Right ventricle myocardium superior (tissue), 1 donor: ENCODE results near the gene PDLIM5. TPM values are rescaled to one million over a fixed set of nuclear protein-coding genes. Genes with fewer than 3 reads are reported as not detected.
"Not testable (repeated sequence)": the region's sequence is repeated elsewhere in the genome, so short reads cannot be mapped to it uniquely, and the experiment has no call there.

Source experiments
- ATAC-seq: fragments of 200-7000 bp; cut with Tn5 transposase; one replicate; pipeline ENCODE4 v1.9.1; 2020; ENCODE audit warnings: mild to moderate bottlenecking; ENCODE audit not compliant: poor library complexity
- DNase-seq: peaks from one replicate; pipeline ENCODE4 v3.0.0-alpha.2; 2020
- intact Hi-C: fragments of 100-400 bp; cut with DNase I; formaldehyde crosslinking; loops from one replicate; pipeline ENCODE4 v1.11.2; 2022
- long read RNA-seq: library from polyadenylated mRNA; unstranded; transcript quantifications from one replicate; pipeline ENCODE4 v2.0.0, GENCODE V29; 2021
- total RNA-seq: library from RNA; stranded (reverse); fragmentation: NEBNext Ultra II Directional; extraction: Animal tissue kit (Norgen Biotek cat#: 25700); gene quantifications from one replicate; pipeline ENCODE4 v1.2.1, GENCODE V29; 2021
- donor health status: DM: no; HTN: yes; CAD: no; lungs with severe emphysema.

The PDLIM5 gene, protein sequence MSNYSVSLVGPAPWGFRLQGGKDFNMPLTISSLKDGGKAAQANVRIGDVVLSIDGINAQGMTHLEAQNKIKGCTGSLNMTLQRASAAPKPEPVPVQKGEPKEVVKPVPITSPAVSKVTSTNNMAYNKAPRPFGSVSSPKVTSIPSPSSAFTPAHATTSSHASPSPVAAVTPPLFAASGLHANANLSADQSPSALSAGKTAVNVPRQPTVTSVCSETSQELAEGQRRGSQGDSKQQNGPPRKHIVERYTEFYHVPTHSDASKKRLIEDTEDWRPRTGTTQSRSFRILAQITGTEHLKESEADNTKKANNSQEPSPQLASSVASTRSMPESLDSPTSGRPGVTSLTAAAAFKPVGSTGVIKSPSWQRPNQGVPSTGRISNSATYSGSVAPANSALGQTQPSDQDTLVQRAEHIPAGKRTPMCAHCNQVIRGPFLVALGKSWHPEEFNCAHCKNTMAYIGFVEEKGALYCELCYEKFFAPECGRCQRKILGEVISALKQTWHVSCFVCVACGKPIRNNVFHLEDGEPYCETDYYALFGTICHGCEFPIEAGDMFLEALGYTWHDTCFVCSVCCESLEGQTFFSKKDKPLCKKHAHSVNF
- 979 TPM for total RNA-seq
- long read RNA-seq, full-length matches to known transcripts: 18 of 1,276 reads
- long read RNA-seq, partial matches to known transcripts: 79 of 1,276 reads
- long read RNA-seq, other reads (novel, unspliced or antisense): 1,179 of 1,276 reads

DNA sequence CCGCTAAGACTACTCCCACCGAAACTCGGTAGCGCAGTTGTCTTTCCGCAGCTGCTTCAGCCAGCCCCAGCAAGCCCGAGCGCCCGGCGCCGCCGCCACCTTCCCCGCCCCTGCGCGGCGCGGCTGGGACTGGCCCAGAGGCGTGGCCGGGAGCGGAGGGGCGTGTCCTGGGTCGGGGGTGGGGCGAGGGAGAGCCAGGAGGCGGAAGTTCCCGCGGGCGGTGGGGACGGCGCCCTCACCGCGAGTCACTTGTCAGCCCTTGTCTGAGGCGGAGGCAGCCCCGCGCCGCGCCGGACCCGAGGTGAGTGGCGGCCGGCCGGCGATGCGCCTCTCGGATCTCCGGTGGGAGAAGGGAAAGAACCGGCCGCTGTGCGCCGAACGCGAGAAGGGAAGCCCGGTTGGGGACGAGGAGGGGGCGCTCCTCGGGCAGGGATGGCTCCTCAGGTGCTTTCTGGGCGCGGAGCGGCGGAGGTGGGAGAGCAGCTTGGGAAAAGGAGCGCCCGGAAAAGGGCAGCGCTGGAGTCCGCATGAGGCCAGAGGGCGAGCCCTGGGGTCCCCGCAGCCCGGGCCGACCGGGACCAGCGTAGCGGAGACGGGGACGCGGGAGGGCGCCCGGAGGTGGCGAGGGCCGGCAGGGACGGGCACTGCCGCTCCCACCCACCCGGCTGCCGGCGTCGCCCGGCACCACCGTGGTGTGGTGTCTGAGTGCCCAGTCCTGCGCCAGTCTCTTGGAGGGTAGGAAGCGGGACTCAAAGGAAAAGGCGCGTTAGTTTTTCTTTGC lies at the start of gene PDLIM5:
Gene PDLIM5, plus strand, starts transcription at position 248 of the 781 bp plus-strand sequence. CDS start 3,347 bp downstream, outside the sequence.
- DNase-seq (peak; percentile 94), ATAC-seq (peak; percentile 94)
- intact Hi-C loops: loop anchor here (2.0 to 10.0 kb wide), 3 partner anchors 43 to 113 kb away; no protein-coding TSS in a partner anchor

DNA sequence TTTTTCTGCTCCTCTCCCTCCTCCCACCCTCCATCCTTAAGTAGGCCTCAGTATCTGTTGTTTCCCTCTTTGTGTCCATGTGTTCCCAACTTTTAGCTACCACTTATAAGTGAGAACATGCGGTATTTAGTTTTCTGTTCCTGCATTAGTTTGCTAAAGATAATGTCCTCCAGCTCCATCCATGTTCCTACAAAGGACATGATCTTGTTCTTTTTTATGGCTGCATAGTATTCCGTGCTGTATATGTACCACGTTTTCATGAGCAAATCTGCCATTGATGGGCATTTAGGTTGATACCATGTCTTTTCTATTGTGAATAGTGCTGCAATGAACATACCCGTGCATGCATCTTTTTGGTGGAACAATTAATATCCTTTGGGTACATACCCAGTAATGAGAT lies 49.3 kb upstream of the PDLIM5 start:
- intact Hi-C loops, DNase-seq, ATAC-seq: not testable (repeated sequence)

DNA sequence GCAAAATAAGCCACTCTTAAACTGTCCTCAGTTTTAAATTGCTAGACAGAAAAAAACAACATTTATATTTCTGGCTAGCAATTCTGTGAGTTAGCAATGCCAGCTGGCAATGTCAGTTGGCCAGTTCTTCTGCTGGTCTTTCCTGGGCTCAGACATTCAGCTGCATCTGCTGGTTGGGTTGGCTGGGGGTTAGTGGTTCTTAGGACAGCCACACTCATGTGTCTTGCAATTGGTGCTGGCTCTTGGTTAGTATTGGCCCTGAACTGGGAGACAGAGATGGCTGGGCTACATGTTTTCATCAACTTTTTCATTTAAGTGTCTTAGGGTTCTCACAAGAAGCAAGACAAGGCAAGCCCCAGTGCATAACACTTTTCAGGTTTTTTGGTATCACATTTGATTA lies 48.0 kb upstream of the PDLIM5 start:
- DNase-seq (peak; percentile 54), ATAC-seq (peak; percentile 16)
- intact Hi-C loops: no loop called here

DNA sequence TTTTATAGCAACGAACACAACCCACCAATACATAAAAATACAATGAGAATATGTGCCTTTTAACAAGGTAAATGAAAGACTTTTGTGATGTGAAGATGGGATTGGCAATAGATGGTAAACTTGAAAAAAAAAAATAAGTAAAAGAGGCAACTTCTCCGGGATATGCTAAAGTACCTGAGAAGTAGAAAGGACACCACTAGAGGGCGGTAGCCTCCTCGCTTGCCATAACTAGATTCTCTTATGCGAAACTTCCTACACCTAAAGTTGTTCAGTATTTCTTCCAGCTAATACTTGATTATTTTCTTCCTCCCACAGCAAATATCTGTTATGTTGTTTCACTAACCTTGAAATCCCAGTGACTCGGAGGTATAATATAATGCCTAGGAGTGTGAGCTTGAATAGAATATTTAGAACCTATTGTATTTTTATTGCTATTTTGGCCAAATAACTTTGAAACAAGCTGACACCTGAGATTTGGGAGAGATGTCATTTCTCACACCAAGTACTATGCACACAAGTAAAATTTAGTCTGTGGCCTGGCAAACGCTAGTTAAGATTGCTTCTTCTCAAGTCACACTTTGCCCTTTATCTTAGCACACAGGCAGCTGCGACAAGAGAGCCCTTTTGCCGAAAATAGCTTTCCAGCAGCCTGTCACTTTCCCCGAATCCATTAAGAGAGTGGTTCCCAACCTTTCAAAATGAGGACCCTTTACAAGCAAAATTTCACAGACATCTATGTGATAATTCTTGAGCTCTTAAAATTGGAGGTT lies 44.9 kb upstream of the PDLIM5 start:
- intact Hi-C loops: loop anchor here (5.0 kb wide), 1 partner anchor 190 kb away; no protein-coding TSS in a partner anchor
- ATAC-seq (peak; percentile 56), DNase-seq (peak; percentile 69)

DNA sequence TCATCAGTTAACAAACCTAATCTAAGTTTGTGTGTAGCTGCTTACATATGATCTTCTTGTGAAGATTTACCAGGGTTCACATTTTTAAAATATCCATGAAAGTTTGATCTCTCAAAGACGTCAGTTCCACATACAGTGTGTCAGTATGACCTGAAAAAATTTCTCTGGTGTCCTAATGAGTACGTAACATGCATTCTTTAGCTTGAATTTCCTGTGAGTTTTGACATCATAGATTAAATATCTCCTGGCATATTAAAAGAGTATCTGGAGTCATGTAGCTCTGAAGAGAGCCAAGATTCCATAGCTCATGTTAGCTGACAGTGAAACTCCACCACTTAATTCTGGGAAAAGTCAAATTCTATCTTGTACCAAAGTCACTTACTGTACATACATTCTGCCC lies 43.9 kb upstream of the PDLIM5 start:
- DNase-seq (no peak), ATAC-seq (peak; percentile 32)
- intact Hi-C loops: loop anchor here (2.0 to 5.0 kb wide), 2 partner anchors 45 to 189 kb away; no protein-coding TSS in a partner anchor

DNA sequence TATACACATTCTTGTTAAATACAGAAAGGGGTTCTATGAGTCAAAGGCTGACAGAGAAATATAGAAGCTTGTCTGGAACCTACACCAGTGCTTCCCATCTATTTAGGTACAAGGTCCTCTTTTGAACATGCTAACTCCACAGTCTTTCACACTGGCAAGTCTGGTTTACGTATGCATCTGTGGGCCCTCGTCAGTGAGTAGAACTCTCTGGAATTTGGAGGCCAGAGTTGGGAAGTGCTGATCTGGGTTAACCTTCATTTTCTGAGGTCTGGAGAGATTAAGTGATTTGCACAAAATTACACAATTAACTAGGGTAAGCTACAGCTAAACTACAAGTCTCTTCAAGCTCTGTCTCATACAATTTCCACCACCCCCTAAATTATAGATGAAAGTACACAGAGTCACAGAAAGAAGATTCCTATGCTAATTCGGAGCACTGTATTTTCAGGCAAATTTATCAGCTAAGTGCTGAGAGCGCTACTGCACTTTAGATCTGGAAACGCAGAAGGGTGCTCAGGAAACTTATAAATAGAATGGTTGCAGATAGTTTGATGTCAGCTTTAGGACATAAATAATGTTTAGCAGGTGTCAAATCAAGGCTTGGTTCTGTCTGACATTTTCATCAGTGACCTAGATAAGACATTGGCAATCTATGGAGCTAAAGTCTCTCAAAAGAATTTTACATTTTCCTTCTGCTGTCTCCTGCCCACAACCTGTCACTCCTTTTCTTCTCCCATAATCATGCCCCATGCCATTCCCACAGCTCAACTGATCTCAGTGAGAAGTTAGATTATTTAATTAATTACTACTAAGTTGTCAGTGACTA lies 43.0 kb upstream of the PDLIM5 start:
- DNase-seq (no peak), ATAC-seq (peak; percentile 65)
- intact Hi-C loops: loop anchor here (2.0 to 5.0 kb wide), 2 partner anchors 44 to 189 kb away; no protein-coding TSS in a partner anchor

DNA sequence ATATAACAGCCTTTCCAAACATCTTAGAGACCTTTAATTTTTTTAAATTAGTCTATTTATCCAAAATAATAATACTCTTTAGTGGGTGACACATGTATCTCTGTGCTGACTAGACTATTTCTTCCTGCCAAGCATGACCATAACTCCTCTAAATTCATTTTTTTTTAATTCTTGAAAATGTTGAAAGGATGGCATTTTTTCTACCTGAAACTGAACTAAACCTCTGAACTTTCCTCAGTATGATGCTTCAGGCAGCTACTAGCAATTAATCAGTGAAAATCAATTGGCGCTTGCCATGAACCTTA lies 42.4 kb upstream of the PDLIM5 start:
- ATAC-seq (no peak), DNase-seq (no peak)
- intact Hi-C loops: loop anchor here (2.0 to 5.0 kb wide), 2 partner anchors 43 to 188 kb away; no protein-coding TSS in a partner anchor

DNA sequence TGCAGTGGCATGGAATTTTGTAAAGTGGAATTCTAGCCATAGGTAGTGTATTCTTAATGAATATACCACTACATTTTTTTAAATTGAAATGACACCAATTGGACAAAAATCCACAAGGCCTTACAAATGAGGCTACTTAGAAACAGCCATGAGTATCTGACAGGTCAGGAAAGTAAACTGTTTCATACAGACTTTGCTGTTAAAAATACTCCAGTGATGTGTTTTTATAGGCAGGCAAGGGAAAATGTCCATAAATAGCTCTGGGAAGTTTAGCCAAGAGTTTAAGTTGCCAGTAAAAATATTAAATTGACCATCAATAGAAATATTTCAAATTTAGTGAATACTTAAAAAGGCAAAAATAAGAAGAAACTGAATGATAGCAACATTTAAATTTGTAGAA lies 41.8 kb upstream of the PDLIM5 start:
- intact Hi-C loops: loop anchor here (2.0 to 5.0 kb wide), 2 partner anchors 43 to 187 kb away; no protein-coding TSS in a partner anchor
- DNase-seq (no peak), ATAC-seq (peak; percentile 47)

DNA sequence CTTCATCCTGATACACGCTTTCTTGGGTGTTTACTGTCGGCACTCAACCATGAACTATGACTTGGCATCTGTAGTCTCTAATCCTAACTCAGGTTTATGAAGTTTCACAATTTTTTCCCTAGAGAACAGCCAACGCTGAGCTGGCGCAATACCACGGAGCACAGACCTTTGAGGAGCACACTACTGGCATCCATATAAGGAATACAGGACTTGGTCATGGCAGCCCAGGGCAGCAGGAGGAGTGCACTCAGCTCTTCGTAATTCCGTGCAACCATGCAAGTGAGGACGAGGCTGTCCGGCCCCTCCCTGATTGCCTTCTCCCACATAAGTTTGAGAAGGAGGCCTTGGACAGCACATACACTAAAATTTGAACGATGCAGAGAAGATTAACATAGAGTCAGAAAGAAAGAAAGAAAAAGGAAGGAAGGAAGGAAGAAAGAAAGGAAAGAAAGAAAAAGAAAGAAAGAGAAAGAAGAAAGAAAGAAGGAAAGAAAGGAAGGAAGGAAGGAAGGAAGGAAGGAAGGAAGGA lies 41.0 kb upstream of the PDLIM5 start:
- intact Hi-C loops: no loop called here
- peak; percentile 67 for ATAC-seq
- DNase-seq: peak; percentile 66

DNA sequence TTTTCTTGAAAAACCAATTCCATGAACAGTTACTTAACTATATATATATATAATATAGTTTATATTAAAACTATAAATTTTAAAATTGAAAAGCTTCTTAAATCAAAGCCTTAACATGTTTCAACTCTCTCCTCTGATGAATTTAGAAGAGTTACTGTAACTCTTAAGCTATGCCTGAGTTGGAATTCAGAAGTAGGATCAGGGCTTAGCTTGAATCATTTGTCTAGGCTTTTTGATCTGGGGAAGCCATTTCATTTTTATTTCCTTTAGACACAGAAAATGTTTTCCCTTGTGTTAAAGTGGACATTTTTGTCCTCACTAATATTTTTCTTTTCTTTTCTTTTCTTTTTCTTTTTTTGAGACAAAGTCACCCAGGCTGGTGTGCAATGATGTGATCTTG lies 40.4 kb upstream of the PDLIM5 start:
- DNase-seq: no peak
- no peak for ATAC-seq
- intact Hi-C loops: no loop called here

DNA sequence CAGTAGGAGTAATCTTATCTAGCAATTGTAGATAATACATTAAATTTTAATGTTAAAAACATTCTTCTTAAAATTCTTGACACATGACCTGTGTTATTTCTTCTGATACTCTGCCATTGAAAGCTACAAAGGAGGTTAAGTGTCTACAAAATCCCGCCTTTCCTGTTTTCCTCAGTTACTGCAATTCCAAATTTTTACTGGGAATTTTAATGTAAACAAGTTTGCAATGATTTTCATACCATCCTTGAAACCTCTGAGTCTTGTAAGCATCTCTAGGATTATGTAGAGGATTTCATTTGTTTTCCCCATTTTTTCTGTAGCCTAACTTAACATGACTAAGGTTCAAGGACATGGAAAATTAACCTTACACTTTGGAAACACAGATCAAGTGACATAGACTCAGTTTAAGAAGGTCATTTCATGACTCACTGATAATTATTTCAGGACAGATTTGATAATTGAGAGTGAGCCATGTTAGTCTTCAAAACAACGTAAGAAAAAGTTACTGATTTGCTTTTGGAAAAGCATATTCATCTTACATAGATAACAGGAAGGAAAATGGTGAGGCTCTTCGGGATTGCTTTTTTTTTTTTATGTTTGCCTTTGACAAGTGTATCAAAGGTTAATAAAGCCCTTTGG lies 39.6 kb upstream of the PDLIM5 start:
- intact Hi-C loops: no loop called here
- ATAC-seq: no peak

DNA sequence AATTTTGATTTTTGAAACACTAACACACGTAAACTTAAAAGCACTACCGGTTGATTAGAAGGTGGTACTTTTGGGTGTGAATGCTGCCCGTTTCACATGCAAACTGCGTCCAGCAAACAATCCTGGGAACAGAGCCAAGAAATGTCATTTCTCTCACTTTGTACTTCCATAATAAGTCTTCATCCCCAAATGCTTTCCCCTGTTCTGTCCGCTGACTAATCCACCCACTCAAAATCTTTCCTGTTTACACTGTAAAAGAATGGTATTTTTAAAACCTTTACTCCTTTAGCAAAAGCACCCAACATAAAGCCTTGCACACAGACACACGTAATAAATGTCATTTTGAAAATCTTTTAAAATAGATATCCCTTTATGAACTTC lies 39.1 kb upstream of the PDLIM5 start:
- intact Hi-C loops: no loop called here
- no peak for DNase-seq
- no peak for ATAC-seq

More for the DNA sequence above, 39.6 kb upstream of the PDLIM5 start:
- DNase-seq: no peak

DNA sequence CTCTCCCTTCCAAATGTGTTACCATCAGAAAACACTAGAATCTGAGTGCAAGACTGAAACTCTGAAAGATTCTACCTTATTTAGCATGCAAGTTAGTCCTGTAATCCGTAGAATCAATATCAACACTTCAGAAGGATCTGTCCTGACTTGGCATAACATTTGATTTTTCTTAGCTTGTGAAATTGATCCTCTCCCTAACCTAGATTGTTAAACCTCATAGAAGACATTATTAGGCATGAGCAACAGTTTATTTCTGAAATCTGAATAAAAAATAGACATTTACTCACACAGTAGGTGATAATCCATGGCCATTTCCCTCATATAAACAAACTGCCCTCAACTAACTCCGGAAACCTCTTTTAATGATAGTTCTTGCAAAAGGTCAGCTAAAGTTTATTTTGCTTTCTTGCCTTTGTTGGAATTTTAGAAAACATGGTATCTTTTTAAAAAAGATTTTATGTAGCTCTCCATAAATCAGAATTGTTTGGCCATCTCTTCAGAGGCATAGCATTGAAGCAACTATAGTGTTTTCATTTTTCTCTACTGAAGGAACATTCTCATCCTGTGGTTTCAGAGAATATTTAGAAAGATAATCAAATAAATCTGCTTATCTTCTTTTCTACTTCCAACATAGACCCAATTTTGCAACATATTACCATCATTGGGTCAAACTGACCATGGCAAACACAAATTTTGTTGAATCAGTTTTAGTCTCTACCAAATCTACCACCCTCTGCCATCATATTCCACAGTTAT lies 38.5 kb upstream of the PDLIM5 start:
- intact Hi-C loops: no loop called here
- DNase-seq: no peak
- ATAC-seq: no peak

DNA sequence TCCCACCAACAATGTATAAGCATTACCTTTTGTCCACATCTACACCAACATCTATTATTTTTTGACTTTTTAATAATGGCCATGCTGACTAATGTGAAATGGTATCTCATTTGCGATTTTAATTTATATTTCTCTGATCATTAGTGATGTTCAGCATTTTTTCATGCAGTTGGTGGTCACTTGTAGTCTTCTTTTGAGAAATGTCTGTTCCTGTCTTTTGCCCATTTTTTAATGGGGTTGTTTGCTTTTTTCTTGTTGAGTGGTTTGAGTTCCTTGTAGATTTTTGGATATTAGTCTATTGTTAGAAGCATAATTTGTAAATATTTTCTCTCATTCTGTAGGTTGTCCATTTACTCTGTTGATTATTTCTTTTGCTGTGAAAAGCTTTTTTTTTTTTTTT lies 36.8 kb upstream of the PDLIM5 start:
- no peak for DNase-seq
- no peak for ATAC-seq
- intact Hi-C loops: no loop called here

DNA sequence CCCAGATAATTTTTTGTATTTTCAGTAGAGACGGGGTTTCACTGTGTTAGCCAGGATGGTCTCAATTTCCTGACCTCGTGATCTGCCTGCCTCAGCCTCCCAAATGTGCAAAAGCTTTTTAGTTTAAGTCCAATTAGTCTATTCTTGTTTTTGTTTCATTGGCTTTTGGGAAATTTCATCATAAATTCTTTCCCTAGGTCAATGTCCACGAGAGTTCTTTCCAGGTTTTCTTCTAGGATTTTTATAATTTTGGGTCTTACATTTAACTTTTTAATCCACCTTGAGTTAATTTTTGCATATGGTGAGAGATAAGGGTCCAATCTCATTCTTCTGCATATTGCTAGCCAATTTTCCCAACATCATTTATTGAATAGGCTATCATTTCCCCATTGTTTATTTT lies 36.3 kb upstream of the PDLIM5 start:
- intact Hi-C loops: no loop called here
- DNase-seq: no peak
- ATAC-seq: no peak

DNA sequence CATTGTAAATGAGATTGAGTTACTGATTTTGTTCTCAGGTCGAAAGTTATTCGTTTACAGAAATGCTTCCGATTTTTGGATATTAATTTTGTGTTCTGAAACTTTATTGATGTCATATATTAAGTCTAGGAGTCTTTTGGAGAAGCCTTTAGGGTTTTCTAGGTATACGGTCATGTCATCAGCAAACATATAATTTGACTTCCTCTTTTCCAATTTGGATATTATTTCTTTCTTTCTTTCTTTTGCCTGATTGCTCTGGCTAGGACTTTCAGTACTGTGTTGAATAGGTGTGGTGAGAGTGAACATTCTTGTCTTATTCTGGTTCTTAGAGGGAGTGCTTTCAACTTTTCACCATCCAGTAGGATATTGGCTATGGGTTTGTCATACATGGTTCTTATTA lies 35.4 kb upstream of the PDLIM5 start:
- ATAC-seq: no peak
- no peak for DNase-seq
- intact Hi-C loops: no loop called here
